HCT116 (cell line): ENCODE data around the gene TACO1. TPM values are rescaled to one million over a fixed set of nuclear protein-coding genes. Genes with fewer than 3 reads are reported as not detected.

ENCODE experiments used
- ATAC-seq: fragments of 200-7000 bp; cut with Tn5 transposase; 2 replicates; pipeline ENCODE4 v1.9.1; 2020; ENCODE audit warnings: mild to moderate bottlenecking, moderate library complexity
- BruUV-seq: library from RNA; stranded (reverse); fragments of 400-500 nt; replicated peaks from 2 replicates; lab custom pipeline; 2021; lab: Mats Ljungman, UMichigan
- CTCF ChIA-PET: fragments of 300-600 bp; sonication (Branson Sonifier 250); formaldehyde crosslinking; loops from one replicate; lab custom pipeline; 2021; ENCODE audit warnings: antibody characterized with exemption; lab: Charles Lee
- POLR2A ChIA-PET: fragments of 300-600, 350-600 bp; sonication (Branson Sonifier 250); formaldehyde crosslinking; loops from one replicate; lab custom pipeline; 2021; ENCODE audit warnings: antibody characterized with exemption; lab: Charles Lee
- RAD21 ChIA-PET, 2 experiments: fragments of 300-600 bp; sonication (Branson Sonifier 250); formaldehyde crosslinking; loops; one replicate each; lab custom pipeline; 2023; ENCODE audit warnings: low total read pairs in 2 of 2; ENCODE audit not compliant: uncharacterized antibody in 2 of 2, unreplicated experiment in 2 of 2, low non-redundant PET in 1 of 2; lab: Charles Lee
- DNase-seq: peaks from one replicate; pipeline ENCODE4 v3.0.0-alpha.2; 2010; ENCODE audit warnings: low read depth, low spot score
- H2AFZ ChIP-seq: fragments of 200-600 bp; shearing (Covaris generic), sonication (generic); 2 replicates; pipeline ENCODE4 v1.6.1; 2017; ENCODE audit warnings: low read depth, mixed run types, mixed read lengths, antibody characterized with exemption, low read length; ENCODE audit not compliant: poor library complexity, severe bottlenecking
- H3K27ac ChIP-seq: 2 replicates; pipeline ENCODE4 v1.5.1; 2012; ENCODE audit warnings: low read depth, low read length
- H3K27me3 ChIP-seq: fragments of 200-600 bp; sonication (generic); 2 replicates; pipeline ENCODE4 v1.6.1; 2016; ENCODE audit warnings: mixed run types, low read length, mixed read lengths; ENCODE audit not compliant: insufficient read depth
- H3K36me3 ChIP-seq, 2 experiments: fragments of 200-500 bp in 1 of 2; fragments of 200-600 bp in 1 of 2; sonication (Bioruptor generic) in 1 of 2; sonication (generic) in 1 of 2; 2 replicates each; pipeline versions ENCODE4 v1.5.1 to v1.6.1; 2014 to 2016; ENCODE audit warnings: low read length in 2 of 2, inconsistent platforms in 1 of 2, mixed read lengths in 1 of 2, mixed run types in 1 of 2; ENCODE audit not compliant: insufficient read depth in 2 of 2, control insufficient read depth in 1 of 2
- H3K4me1 ChIP-seq, 2 experiments: fragments of 200-600 bp in 1 of 2; sonication (generic) in 1 of 2; 2 replicates each; pipeline versions ENCODE4 v1.5.1 to v1.6.1; 2012 to 2017; ENCODE audit warnings: low read length in 2 of 2, inconsistent platforms in 1 of 2, mild to moderate bottlenecking in 1 of 2, mixed read lengths in 1 of 2, mixed run types in 1 of 2, moderate library complexity in 1 of 2; ENCODE audit not compliant: insufficient read depth in 2 of 2, control insufficient read depth in 1 of 2
- H3K4me2 ChIP-seq: fragments of 200-600 bp; sonication (generic); 2 replicates; pipeline ENCODE4 v1.6.1; 2017; ENCODE audit warnings: mixed run types, low read length, mixed read lengths
- H3K4me3 ChIP-seq, 2 experiments: fragments of 200-600 bp in 1 of 2; sonication (generic) in 1 of 2; replicated peaks in 1 of 2; 2 replicates each; pipeline ENCODE4 v1.5.1; 2011 to 2016; ENCODE audit warnings: low read length in 2 of 2, control low read depth in 1 of 2, low read depth in 1 of 2, mild to moderate bottlenecking in 1 of 2, mixed read lengths in 1 of 2, mixed run types in 1 of 2
- H3K79me2 ChIP-seq: fragments of 200-600 bp; sonication (generic); 2 replicates; pipeline ENCODE4 v1.6.1; 2017; ENCODE audit warnings: mild to moderate bottlenecking, mixed run types, low read length, moderate library complexity, mixed read lengths; ENCODE audit not compliant: insufficient read depth
- H3K9ac ChIP-seq: fragments of 200-600 bp; sonication (generic); 2 replicates; pipeline ENCODE4 v1.6.1; 2016; ENCODE audit warnings: low read length, mixed read lengths
- H3K9me2 ChIP-seq: fragments of 200-600 bp; sonication (generic), shearing (Covaris generic); 2 replicates; pipeline ENCODE4 v1.6.1; 2017; ENCODE audit warnings: mixed run types, mild to moderate bottlenecking, moderate library complexity; ENCODE audit not compliant: insufficient read depth
- H3K9me3 ChIP-seq, 2 experiments: fragments of 200-500 bp in 1 of 2; fragments of 200-600 bp in 1 of 2; sonication (Bioruptor generic) in 1 of 2; sonication (generic) in 1 of 2; 2 replicates each; pipeline ENCODE4 v1.6.1; 2014 to 2017; ENCODE audit warnings: low read length in 2 of 2, mixed read lengths in 2 of 2, inconsistent platforms in 1 of 2, low read depth in 1 of 2, mild to moderate bottlenecking in 1 of 2, mixed run types in 1 of 2, moderate library complexity in 1 of 2; ENCODE audit not compliant: control insufficient read depth in 1 of 2, insufficient read depth in 1 of 2
- H4K20me1 ChIP-seq: fragments of 200-600 bp; sonication (generic), shearing (Covaris generic); 2 replicates; pipeline ENCODE4 v1.6.1; 2017; ENCODE audit warnings: mixed run types, mild to moderate bottlenecking, moderate library complexity; ENCODE audit not compliant: insufficient read depth
- ATF3 ChIP-seq: IDR thresholded peaks from 2 replicates; pipeline ENCODE4 v1.6.1; 2012
- CBX3 ChIP-seq: IDR thresholded peaks from 2 replicates; pipeline ENCODE4 v1.6.1; 2012; ENCODE audit warnings: low read depth
- CEBPB ChIP-seq: IDR thresholded peaks from 2 replicates; pipeline ENCODE4 v1.6.1; 2012; ENCODE audit warnings: low read depth
- ELF1 ChIP-seq: IDR thresholded peaks from 2 replicates; pipeline ENCODE4 v1.6.1; 2012; ENCODE audit warnings: low read depth, borderline replicate concordance
- EZH2 ChIP-seq: fragments of 200-600 bp; sonication (generic); IDR thresholded peaks from 2 replicates; pipeline ENCODE4 v1.6.1; 2017; ENCODE audit warnings: antibody characterized with exemption, mixed run types
- EZH2phosphoT487 ChIP-seq: fragments of 200-600 bp; IDR thresholded peaks from 2 replicates; pipeline ENCODE4 v1.6.1; 2018; ENCODE audit warnings: antibody characterized with exemption, borderline replicate concordance
- FOSL1 ChIP-seq: IDR thresholded peaks from 2 replicates; pipeline ENCODE4 v1.6.1; 2012; ENCODE audit warnings: low read depth
- JUND ChIP-seq: IDR thresholded peaks from 2 replicates; pipeline ENCODE4 v1.6.1; 2012
- POLR2AphosphoS5 ChIP-seq: IDR thresholded peaks from 2 replicates; pipeline ENCODE4 v1.6.1; 2011; ENCODE audit warnings: mild to moderate bottlenecking, low read depth, low read length, moderate library complexity
- REST ChIP-seq: IDR thresholded peaks from 2 replicates; pipeline ENCODE4 v1.6.1; 2012; ENCODE audit warnings: low read depth
- SIN3A ChIP-seq: IDR thresholded peaks from 2 replicates; pipeline ENCODE4 v1.6.1; 2012; ENCODE audit warnings: low read depth
- TCF7L2 ChIP-seq: IDR thresholded peaks from 2 replicates; pipeline ENCODE4 v1.7.0; 2011; ENCODE audit warnings: borderline replicate concordance, inconsistent platforms; ENCODE audit not compliant: insufficient read depth, insufficient read length; ENCODE audit errors: extremely low read depth
- ZFX ChIP-seq: fragments of 450-650 bp; IDR thresholded peaks from 2 replicates; pipeline ENCODE4 v1.6.1; 2017
- ZNF274 ChIP-seq: fragments of 200-500 bp; sonication (Bioruptor generic); IDR thresholded peaks from 2 replicates; pipeline ENCODE4 v1.6.1; 2014; ENCODE audit warnings: mild to moderate bottlenecking, low read depth, low read length, inconsistent platforms
- intact Hi-C: fragments of 100-400 bp; cut with micrococcal nuclease; formaldehyde crosslinking; loops from 2 replicates; pipeline ENCODE4 v1.10.0; 2022
- total RNA-seq: library from RNA; stranded (reverse); gene quantifications from one replicate; pipeline ENCODE4 v1.2.1, GENCODE V29; 2021; ENCODE audit not compliant: unreplicated experiment

Gene TACO1
- total RNA-seq, 1 experiment from 2014 or later: 39.6 TPM

- H4K20me1 ChIP-seq: no peaks in the 10 kb centered on the region
- DNase-seq: no peak
- H3K4me1 ChIP-seq: no peaks in the 10 kb centered on the region
- H3K4me2 ChIP-seq: no peak overlapping the region
- TF ChIP-seq POLR2AphosphoS5 (no peak), REST (no peak), ATF3 (no peak), FOSL1 (no peak), ZFX (no peak), EZH2 (no peak), ZNF274 (no peak), TCF7L2 (no peak), EZH2phosphoT487 (no peak), CBX3 (no peak), JUND (no peak), ELF1 (no peak), SIN3A (no peak), CEBPB (no peak)
- no peak overlapping the region for H3K9ac ChIP-seq
- CTCF ChIA-PET: no interaction called here
- RAD21 ChIA-PET: no interaction called here
- no peak overlapping the region for H2AFZ ChIP-seq
- no peaks in the 10 kb centered on the region for H3K79me2 ChIP-seq
- no peaks in the 10 kb centered on the region for H3K27me3 ChIP-seq
- no peak overlapping the region for H3K27ac ChIP-seq
- no peaks in the 10 kb centered on the region for H3K9me3 ChIP-seq
- intact Hi-C loops: no loop called here
- no peaks in the 10 kb centered on the region for H3K36me3 ChIP-seq
- no TSS peak for BruUV-seq
- no peaks in the 10 kb centered on the region for H3K9me2 ChIP-seq
- H3K4me3 ChIP-seq: no peak overlapping the region
- POLR2A ChIA-PET: interaction anchor here (1.0 kb wide), 1 partner anchor 10 kb away, joined by 3 read pairs; the partner anchor contains the start of gene MAP3K3
- ATAC-seq: no peak
Observed at GRCh38 chr17:63631062-63631461, 30.4 kb downstream of the TACO1 start.
